ENCODE results near the gene C19orf47. TPM values are rescaled to one million over a fixed set of nuclear protein-coding genes. Genes with fewer than 3 reads are reported as not detected.

Gene C19orf47
- polyA plus RNA-seq, 2 donors = 13.8 to 15.4 TPM

DNA sequence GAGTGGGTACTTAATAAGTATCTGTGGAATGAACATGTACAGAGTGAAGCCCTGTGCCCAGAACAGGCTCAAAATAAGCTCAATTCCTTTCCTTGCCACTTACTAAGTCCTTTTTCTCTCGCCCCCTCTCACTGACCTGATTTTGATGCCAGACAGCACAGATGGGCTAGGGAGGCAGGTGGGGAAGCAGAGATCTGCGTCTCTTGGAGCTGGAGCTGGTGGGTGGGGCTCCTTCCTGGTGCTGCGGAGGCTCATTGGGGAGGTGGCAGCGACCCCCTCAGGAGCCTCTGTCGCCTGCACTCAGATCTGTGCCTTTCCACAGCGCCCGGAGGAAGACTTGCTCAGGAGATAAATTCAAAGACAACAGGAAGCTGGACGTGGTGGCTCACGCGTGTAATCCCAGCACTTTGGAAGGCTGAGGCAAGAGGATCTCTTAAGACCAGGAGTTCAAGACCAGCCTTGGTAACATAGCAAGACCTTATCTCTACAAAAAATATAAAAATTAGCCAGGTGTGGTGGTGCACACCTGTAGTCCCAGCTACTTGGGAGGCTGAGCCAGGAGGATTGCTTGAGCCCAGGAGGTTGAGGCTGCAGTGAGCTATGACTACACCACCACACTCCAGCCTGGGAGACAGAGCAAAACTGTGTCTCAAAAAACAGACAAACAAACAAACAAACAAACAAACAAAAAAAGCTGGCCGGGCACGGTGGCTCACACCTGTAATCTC, 77.7 kb downstream of the C19orf47 start:
- peaks cover 0 to 17% of the 10 kb centered on the region in 2 donors for H3K36me3 ChIP-seq (ENCODE audit: control insufficient read depth in 2 of 2, insufficient read depth in 2 of 2, low read length in 1 of 2)
- H3K9me3 ChIP-seq (ENCODE audit: control insufficient read depth in 2 of 2, insufficient read depth in 1 of 2, low read depth in 1 of 2, low read length in 1 of 2) = no peaks in the 10 kb centered on the region
- no peaks in the 10 kb centered on the region for H3K27me3 ChIP-seq (ENCODE audit: control insufficient read depth in 1 of 2, insufficient read depth in 2 of 2, low read length in 2 of 2)
- H3K4me1 ChIP-seq (ENCODE audit: control insufficient read depth in 2 of 2, insufficient read depth in 2 of 2, low read length in 1 of 2) = peaks cover 2 to 15% of the 10 kb centered on the region in 2 donors
- WGBS, 2 donors = 86 to 87% methylated on average over 12 of the region's 12 CpGs
- no peak overlapping the region for H3K4me3 ChIP-seq (ENCODE audit: low read depth in 1 of 2, low read length in 2 of 2)
- no peak overlapping the region for H3K27ac ChIP-seq (ENCODE audit: low read depth in 2 of 2, low read length in 1 of 2)

Other genes starting within 250 kb of the C19orf47 start
- 10 to 100 TPM in 1 of 2 donors, 1 to 10 TPM in 1; 5.9 to 13.5 TPM for gene MAP3K10, start 157.0 kb downstream of the C19orf47 start, polyA plus RNA-seq
- not detected for gene TTC9B, start 130.0 kb downstream of the C19orf47 start, polyA plus RNA-seq
- gene CCNP, start 121.7 kb downstream of the C19orf47 start, polyA plus RNA-seq = under 1 TPM; 0.06 to 0.07 TPM
- gene AKT2, start 63.1 kb downstream of the C19orf47 start, polyA plus RNA-seq = 10 to 100 TPM; 51.9 to 56.0 TPM
- 10 to 100 TPM; 46.6 to 60.1 TPM for gene PLD3, start 298 bp upstream of the C19orf47 start, polyA plus RNA-seq
- under 1 TPM; 0.04 to 0.08 TPM for gene HIPK4, start 41.8 kb upstream of the C19orf47 start, polyA plus RNA-seq
- 1 to 10 TPM; 1.0 to 1.1 TPM for gene PRX, start 65.0 kb upstream of the C19orf47 start, polyA plus RNA-seq
- 10 to 100 TPM; 20.7 to 21.5 TPM for gene SERTAD1, start 77.6 kb upstream of the C19orf47 start, polyA plus RNA-seq
- gene SERTAD3, start 95.9 kb upstream of the C19orf47 start, polyA plus RNA-seq = 10 to 100 TPM; 12.2 to 19.1 TPM
- gene BLVRB, start 117.3 kb upstream of the C19orf47 start, polyA plus RNA-seq = 100 to 1,000 TPM; 213 to 241 TPM
- gene SPTBN4, start 118.6 kb upstream of the C19orf47 start, polyA plus RNA-seq = 1 to 10 TPM in 1 of 2 donors, under 1 TPM in 1; 0.68 to 1.2 TPM
- gene SHKBP1, start 228.5 kb upstream of the C19orf47 start, polyA plus RNA-seq = 10 to 100 TPM; 47.9 to 53.6 TPM

Measured in esophagus (tissue), 2 donors.